ENCODE results near the gene NOS2. TPM values are rescaled to one million over a fixed set of nuclear protein-coding genes. Genes with fewer than 3 reads are reported as not detected.
"Not testable (repeated sequence)": the region's sequence is repeated elsewhere in the genome, so short reads cannot be mapped to it uniquely, and the experiment has no call there.

The NOS2 gene
- total RNA-seq, 6 donors from 2014 or later = 0.29 to 1.7 (median 0.78) TPM; not detected in 1

- Histone ChIP-seq H3K4me3 (no peak overlapping the region), H3K27ac (no peak overlapping the region), H3K9me3 (no peaks in the 10 kb centered on the region), H3K4me1 (peaks cover 0 to 5% (median 0%) of the 10 kb centered on the region in 4 donors), H3K36me3 (no peaks in the 10 kb centered on the region), H3K27me3 (no peaks in the 10 kb centered on the region)
- ATAC-seq (ENCODE audit: low FRiP score in 2 of 2) = no peak
- DNase-seq = no peak
- WGBS, 2 donors = 92 to 93% methylated on average over 20 to 28 of the region's 28 CpGs
- TF ChIP-seq CTCF (IDR thresholded peaks at IDR 0.05) (no peak), POLR2AphosphoS5 (IDR thresholded peaks at IDR 0.05) (no peak), POLR2A (IDR thresholded peaks at IDR 0.05) (no peak)
Measured at GRCh38 chr17:27755706-27756466, 44.4 kb downstream of the NOS2 start.

GRCh38 chr17:27754549-27754948 is 45.8 kb downstream of the NOS2 start:
- H3K27ac ChIP-seq = no peak overlapping the region
- H3K36me3 ChIP-seq = no peaks in the 10 kb centered on the region
- no peak for ATAC-seq (ENCODE audit: low FRiP score in 2 of 2)
- H3K4me1 ChIP-seq = peaks cover 0 to 5% (median 0%) of the 10 kb centered on the region in 4 donors
- WGBS, 2 donors = 95 to 98% methylated on average over 8 of the region's 8 CpGs
- H3K4me3 ChIP-seq = no peak overlapping the region
- H3K27me3 ChIP-seq = no peaks in the 10 kb centered on the region
- no peak for DNase-seq
- TF ChIP-seq CTCF (IDR thresholded peaks at IDR 0.05) (no peak), POLR2A (IDR thresholded peaks at IDR 0.05) (no peak), EP300 (IDR thresholded peaks at IDR 0.05) (no peak), POLR2AphosphoS5 (IDR thresholded peaks at IDR 0.05) (no peak)
- H3K9me3 ChIP-seq = no peaks in the 10 kb centered on the region

- DNase-seq; ATAC-seq (ENCODE audit: low FRiP score in 2 of 2): not testable (repeated sequence)
Measured at GRCh38 chr17:27753726-27754125, 46.6 kb downstream of the NOS2 start.

GRCh38 chr17:27752831-27753619 is 47.3 kb downstream of the NOS2 start:
- ATAC-seq (ENCODE audit: low FRiP score in 2 of 2) = peak; percentile 31
- H3K36me3 ChIP-seq, H3K27ac ChIP-seq, DNase-seq, H3K9me3 ChIP-seq, H3K4me1 ChIP-seq, H3K4me3 ChIP-seq, H3K27me3 ChIP-seq: not testable (repeated sequence)
- WGBS, 2 donors = 70 to 88% methylated on average over 4 to 9 of the region's 19 CpGs
- TF ChIP-seq POLR2AphosphoS5 (IDR thresholded peaks at IDR 0.05) = peak in 1 of 2 donors; percentile 45

More at GRCh38 chr17:27753726-27754125, 46.6 kb downstream of the NOS2 start:
- H3K4me1 ChIP-seq, H3K9me3 ChIP-seq, H3K36me3 ChIP-seq, H3K27me3 ChIP-seq, H3K27ac ChIP-seq, H3K4me3 ChIP-seq: not testable (repeated sequence)
- WGBS, 2 donors = 85 to 87% methylated on average over 12 to 13 of the region's 13 CpGs

GRCh38 chr17:27751622-27752490 is 48.5 kb downstream of the NOS2 start:
- Histone ChIP-seq H3K4me3 (no peak overlapping the region), H3K9me3 (no peaks in the 10 kb centered on the region), H3K27me3 (no peaks in the 10 kb centered on the region), H3K27ac (no peak overlapping the region), H3K4me1 (peaks cover 0 to 5% (median 0%) of the 10 kb centered on the region in 4 donors), H3K36me3 (no peaks in the 10 kb centered on the region)
- TF ChIP-seq CTCF (IDR thresholded peaks at IDR 0.05) (no peak), POLR2AphosphoS5 (IDR thresholded peaks at IDR 0.05) (peak in 1 of 2 donors; percentile 28)
- ATAC-seq (ENCODE audit: low FRiP score in 2 of 2) = no peak
- 71 to 81% methylated on average over 13 to 19 of the region's 19 CpGs for WGBS, 2 donors
- no peak for DNase-seq

All from upper lobe of left lung (tissue), 6 donors.